K562 (cell line): Measurements from ENCODE around the gene ZNF219. TPM values are rescaled to one million over a fixed set of nuclear protein-coding genes. Genes with fewer than 3 reads are reported as not detected.

Source experiments
- ATF6 ChIP-seq: sonication (generic); formaldehyde crosslinking; IDR thresholded peaks from 2 replicates; pipeline ENCODE4 v1.4.0; 2020; ENCODE audit warnings: mild to moderate bottlenecking, missing genetic modification reagents
- CBX1 ChIP-seq: sonication (generic); IDR thresholded peaks from 2 replicates; pipeline ENCODE4 v1.6.1; 2016; ENCODE audit warnings: antibody characterized with exemption, low read depth, mild to moderate bottlenecking
- E2F3 ChIP-seq: fragments of 250-450 bp; sonication (Bioruptor Pico); IDR thresholded peaks from 2 replicates; pipeline ENCODE4 v1.4.0; 2020; ENCODE audit warnings: mild to moderate bottlenecking
- ETV1 ChIP-seq: fragments of 450-650 bp; conservative IDR thresholded peaks from 2 replicates; pipeline ENCODE4 v1.6.1; 2016; ENCODE audit warnings: missing genetic modification characterization, control low read depth, low read depth, missing compliant biosample characterization
- HDGF ChIP-seq: fragments of 450-650 bp; IDR thresholded peaks from 2 replicates; pipeline ENCODE4 v1.6.1; 2016
- JUND ChIP-seq, 2 experiments: IDR thresholded peaks; 2 replicates in 1 of 2; 3 replicates in 1 of 2; pipeline ENCODE4 v1.6.1; 2011; ENCODE audit warnings: borderline replicate concordance in 2 of 2, low read depth in 2 of 2, low read length in 2 of 2, improper control_type of control experiment in 1 of 2, missing biosample characterization in 1 of 2, missing genetic modification characterization in 1 of 2, missing genetic modification reagents in 1 of 2
- RAD51 ChIP-seq: fragments of 450-650 bp; IDR thresholded peaks from 2 replicates; pipeline ENCODE4 v1.7.1; 2016; ENCODE audit warnings: low read depth, mild to moderate bottlenecking, borderline replicate concordance
- RBM17 ChIP-seq: fragments of 200-400 bp; formaldehyde crosslinking; IDR thresholded peaks from 2 replicates; pipeline ENCODE4 v1.6.1; 2017; ENCODE audit warnings: low read depth, mild to moderate bottlenecking, low read length, borderline replicate concordance
- RFX1 ChIP-seq: fragments of 450-650 bp; IDR thresholded peaks from 2 replicates; pipeline ENCODE4 v1.6.1; 2016; ENCODE audit warnings: mild to moderate bottlenecking, moderate library complexity
- SMARCB1 ChIP-seq: IDR thresholded peaks from 2 replicates; pipeline ENCODE4 v1.6.1; 2011; ENCODE audit warnings: improper control_type of control experiment, low read depth; ENCODE audit not compliant: insufficient read length
- SP1 ChIP-seq: sonication (generic); formaldehyde crosslinking; IDR thresholded peaks from 2 replicates; pipeline ENCODE4 v1.8.1; 2022; ENCODE audit warnings: mild to moderate bottlenecking, missing genetic modification reagents
- TAF1 ChIP-seq: IDR thresholded peaks from 2 replicates; pipeline ENCODE4 v1.6.1; 2011; ENCODE audit warnings: mild to moderate bottlenecking, low read length, moderate library complexity; ENCODE audit not compliant: insufficient read depth, control insufficient read depth, severe bottlenecking; ENCODE audit errors: extremely low read depth
- TGIF2 ChIP-seq: sonication (generic); formaldehyde crosslinking; IDR thresholded peaks from 2 replicates; pipeline ENCODE4 v1.8.1; 2022; ENCODE audit warnings: mild to moderate bottlenecking, missing genetic modification reagents, moderate library complexity
- ZC3H11A ChIP-seq: IDR thresholded peaks from 2 replicates; pipeline ENCODE4 v1.6.1; 2012; ENCODE audit warnings: low read depth, low read length, improper control_type of control experiment
- ZFPM2 ChIP-seq: fragments of 250-450 bp; sonication (Bioruptor Pico); IDR thresholded peaks from 2 replicates; pipeline ENCODE4 v1.5.1; 2022; ENCODE audit warnings: mild to moderate bottlenecking
- ZNF57 ChIP-seq: fragments of 450-650 bp; formaldehyde crosslinking; IDR thresholded peaks from 2 replicates; pipeline ENCODE4 v1.4.0; 2020; ENCODE audit warnings: mild to moderate bottlenecking, moderate library complexity
- polyA plus RNA-seq, 8 experiments: library from polyadenylated mRNA; depleted of rRNA in 4 of 8; stranded (reverse) in 5 of 8; unstranded in 3 of 8; fragments of >200 nt; fragmentation: Nextera tagmentation in 2 of 8; fragmentation: Illumina TruSeq in 1 of 8; extraction: Ambion mirVana in 2 of 8; extraction: Trizol in 1 of 8; gene quantifications; 2 replicates each; pipeline versions ENCODE4 v1.2.1 to v1.2.3, GENCODE V29; 2011 to 2014; ENCODE audit warnings: inconsistent platforms in 1 of 8, missing spikeins in 1 of 8
- total RNA-seq, 7 experiments: library from RNA; depleted of rRNA in 6 of 7; stranded (reverse); fragments of >200 nt in 6 of 7; fragmentation: Illumina TruSeq in 2 of 7; extraction: Trizol in 2 of 7; gene quantifications; 2 replicates each; pipeline versions ENCODE4 v1.2.1 to v1.2.3, GENCODE V29; 2011 to 2021; ENCODE audit warnings: low replicate concordance in 1 of 7
- TF ChIP-seq, protein P1 (sequence below): sonication (generic); formaldehyde crosslinking; IDR thresholded peaks from 2 replicates; pipeline ENCODE4 v1.8.0; 2022; ENCODE audit warnings: missing genetic modification reagents, mild to moderate bottlenecking, borderline replicate concordance

Gene ZNF219
- total and polyA plus RNA-seq, 9 of the 15 experiments (the other 6 are each of a cell fraction or from before 2014, with no cell fraction given) = 0.29 to 10.6 (median 2.8) TPM

DNA sequence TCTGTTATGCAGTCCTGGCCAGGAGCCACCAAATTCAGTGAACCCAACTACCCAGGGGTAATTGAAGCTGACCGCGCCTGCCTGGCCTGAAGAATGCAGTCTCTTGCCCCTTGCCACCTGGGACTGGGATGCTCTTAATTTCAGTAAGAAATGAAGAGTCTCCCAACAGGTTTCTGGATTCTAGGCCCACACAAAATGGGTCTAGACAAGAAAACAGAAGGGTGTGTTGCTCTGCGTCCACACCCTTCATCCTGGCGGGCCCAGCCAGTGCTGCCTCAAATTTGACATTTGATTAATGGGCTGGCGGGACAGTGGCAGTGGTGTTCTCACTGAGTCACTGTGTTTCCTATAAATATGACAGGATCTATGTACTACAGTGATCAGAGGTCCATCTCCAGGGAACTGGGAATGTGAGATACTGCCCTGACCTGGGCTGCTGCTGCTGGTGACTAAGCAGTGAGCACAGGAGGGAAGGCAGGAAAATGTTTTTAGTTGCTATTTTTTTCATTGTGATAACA is 8.9 kb upstream of the ZNF219 start (continued):
- TF ChIP-seq, protein P1, sequence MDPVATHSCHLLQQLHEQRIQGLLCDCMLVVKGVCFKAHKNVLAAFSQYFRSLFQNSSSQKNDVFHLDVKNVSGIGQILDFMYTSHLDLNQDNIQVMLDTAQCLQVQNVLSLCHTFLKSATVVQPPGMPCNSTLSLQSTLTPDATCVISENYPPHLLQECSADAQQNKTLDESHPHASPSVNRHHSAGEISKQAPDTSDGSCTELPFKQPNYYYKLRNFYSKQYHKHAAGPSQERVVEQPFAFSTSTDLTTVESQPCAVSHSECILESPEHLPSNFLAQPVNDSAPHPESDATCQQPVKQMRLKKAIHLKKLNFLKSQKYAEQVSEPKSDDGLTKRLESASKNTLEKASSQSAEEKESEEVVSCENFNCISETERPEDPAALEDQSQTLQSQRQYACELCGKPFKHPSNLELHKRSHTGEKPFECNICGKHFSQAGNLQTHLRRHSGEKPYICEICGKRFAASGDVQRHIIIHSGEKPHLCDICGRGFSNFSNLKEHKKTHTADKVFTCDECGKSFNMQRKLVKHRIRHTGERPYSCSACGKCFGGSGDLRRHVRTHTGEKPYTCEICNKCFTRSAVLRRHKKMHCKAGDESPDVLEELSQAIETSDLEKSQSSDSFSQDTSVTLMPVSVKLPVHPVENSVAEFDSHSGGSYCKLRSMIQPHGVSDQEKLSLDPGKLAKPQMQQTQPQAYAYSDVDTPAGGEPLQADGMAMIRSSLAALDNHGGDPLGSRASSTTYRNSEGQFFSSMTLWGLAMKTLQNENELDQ = no peak
- TF ChIP-seq E2F3 (no peak), TAF1 (no peak), RAD51 (no peak), JUND (IDR thresholded peaks at IDR 0.05; ENCODE audit: borderline replicate concordance, low read depth, low read length) (peak; percentile 57; the same call in 1 of the 2 replicates), JUND (tag; IDR thresholded peaks at IDR 0.05; ENCODE audit: borderline replicate concordance, low read depth, low read length) (peak; percentile 64; the same call in 2 of the 3 replicates), RFX1 (0 out of 2 replicates have a peak, but pooled peaks have one; percentile 22), CBX1 (no peak), ETV1 (tag) (no peak), SMARCB1 (no peak), TGIF2 (CRISPR knock-in tag) (no peak), RBM17 (no peak), ATF6 (CRISPR knock-in tag) (no peak), ZFPM2 (no peak), ZC3H11A (no peak), ZNF57 (no peak), SP1 (no peak), HDGF (0 out of 2 replicates have a peak, but pooled peaks have one; percentile 9)
